ENCODE data around the gene WNT1.

Gene WNT1

DNA sequence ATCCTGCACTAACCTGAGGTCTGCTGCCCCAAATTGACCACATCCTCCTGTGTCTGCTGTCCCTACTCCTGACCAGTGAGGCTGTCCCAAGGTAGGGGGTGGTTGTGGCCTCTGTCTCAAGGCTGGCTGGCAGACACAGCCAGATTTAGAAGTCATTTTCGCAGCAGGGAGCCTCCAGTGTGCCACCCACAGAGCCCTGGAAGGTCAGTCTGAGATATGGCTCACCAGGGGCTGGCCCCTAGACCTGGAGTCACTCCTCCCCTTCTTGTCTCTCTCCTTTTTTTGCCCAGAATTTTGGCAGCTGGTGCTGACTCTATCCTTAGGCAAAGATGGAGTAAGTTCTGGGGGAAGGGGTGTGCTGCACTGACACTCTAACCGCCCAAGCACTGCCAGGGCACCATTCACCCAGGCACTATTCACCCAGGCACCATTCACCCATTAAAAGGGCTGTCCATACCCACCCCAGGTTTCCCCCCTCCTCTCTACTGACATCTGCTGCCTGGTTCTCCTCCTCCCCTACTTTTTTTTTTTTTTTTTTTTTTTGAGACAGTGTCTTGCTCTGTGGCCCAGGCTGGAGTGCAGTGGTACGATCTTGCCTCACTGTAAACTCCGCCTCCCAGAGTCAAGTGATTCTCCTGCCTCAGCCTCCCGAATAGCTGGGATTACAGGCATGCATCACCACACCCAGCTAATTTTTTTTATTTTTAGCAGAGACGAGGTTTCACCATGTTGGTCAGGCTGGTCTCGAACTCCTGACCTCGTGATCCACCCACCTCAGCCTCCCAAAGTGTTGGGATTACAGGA lies 13.3 kb downstream of the WNT1 start:
- H3K36me3 ChIP-seq (replicated peaks): no peaks in the 10 kb centered on the region
- H3K27ac ChIP-seq: no peak overlapping the region
- no peak for DNase-seq
- peaks cover 21% of the 10 kb centered on the region for H3K27me3 ChIP-seq (replicated peaks)
- in situ Hi-C loops (cut with HindIII; ENCODE audit: low pct_ligation_motif_present, low sequenced_read_pairs): no loop called here
- TF ChIP-seq, protein P1, sequence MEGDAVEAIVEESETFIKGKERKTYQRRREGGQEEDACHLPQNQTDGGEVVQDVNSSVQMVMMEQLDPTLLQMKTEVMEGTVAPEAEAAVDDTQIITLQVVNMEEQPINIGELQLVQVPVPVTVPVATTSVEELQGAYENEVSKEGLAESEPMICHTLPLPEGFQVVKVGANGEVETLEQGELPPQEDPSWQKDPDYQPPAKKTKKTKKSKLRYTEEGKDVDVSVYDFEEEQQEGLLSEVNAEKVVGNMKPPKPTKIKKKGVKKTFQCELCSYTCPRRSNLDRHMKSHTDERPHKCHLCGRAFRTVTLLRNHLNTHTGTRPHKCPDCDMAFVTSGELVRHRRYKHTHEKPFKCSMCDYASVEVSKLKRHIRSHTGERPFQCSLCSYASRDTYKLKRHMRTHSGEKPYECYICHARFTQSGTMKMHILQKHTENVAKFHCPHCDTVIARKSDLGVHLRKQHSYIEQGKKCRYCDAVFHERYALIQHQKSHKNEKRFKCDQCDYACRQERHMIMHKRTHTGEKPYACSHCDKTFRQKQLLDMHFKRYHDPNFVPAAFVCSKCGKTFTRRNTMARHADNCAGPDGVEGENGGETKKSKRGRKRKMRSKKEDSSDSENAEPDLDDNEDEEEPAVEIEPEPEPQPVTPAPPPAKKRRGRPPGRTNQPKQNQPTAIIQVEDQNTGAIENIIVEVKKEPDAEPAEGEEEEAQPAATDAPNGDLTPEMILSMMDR (IDR thresholded peaks at IDR 0.05; ENCODE audit: low read depth, low read length, missing control alignments): no peak
- H3K4me3 ChIP-seq (ENCODE audit: low read depth, low read length): no peak overlapping the region

DNA sequence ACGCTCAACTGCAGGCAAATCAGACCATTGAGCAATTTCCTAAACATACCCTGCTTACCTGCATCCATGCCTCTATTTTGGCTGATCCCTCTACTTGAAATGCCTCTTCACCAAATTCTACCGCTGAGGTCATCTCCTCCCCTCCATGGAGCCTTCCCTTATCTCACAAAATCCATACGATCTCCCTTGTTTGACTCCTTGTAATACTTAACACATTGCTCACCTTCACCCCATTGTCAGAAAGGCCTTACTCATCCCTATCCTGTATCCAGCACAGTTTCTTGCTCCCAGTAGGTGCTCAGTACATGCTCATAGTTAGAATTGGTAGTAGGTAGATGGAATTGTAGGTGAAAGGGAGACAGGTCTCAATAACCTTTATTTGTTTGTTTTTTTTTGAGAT lies 15.7 kb downstream of the WNT1 start:
- H3K27me3 ChIP-seq (replicated peaks): peaks cover 11% of the 10 kb centered on the region
- no peak overlapping the region for H3K27ac ChIP-seq
- in situ Hi-C loops (cut with HindIII; ENCODE audit: low pct_ligation_motif_present, low sequenced_read_pairs): no loop called here
- no peaks in the 10 kb centered on the region for H3K36me3 ChIP-seq (replicated peaks)
- H3K4me3 ChIP-seq (ENCODE audit: low read depth, low read length): no peak overlapping the region
- TF ChIP-seq, protein P1 (IDR thresholded peaks at IDR 0.05; ENCODE audit: low read depth, low read length, missing control alignments): no peak
- DNase-seq: no peak

DNA sequence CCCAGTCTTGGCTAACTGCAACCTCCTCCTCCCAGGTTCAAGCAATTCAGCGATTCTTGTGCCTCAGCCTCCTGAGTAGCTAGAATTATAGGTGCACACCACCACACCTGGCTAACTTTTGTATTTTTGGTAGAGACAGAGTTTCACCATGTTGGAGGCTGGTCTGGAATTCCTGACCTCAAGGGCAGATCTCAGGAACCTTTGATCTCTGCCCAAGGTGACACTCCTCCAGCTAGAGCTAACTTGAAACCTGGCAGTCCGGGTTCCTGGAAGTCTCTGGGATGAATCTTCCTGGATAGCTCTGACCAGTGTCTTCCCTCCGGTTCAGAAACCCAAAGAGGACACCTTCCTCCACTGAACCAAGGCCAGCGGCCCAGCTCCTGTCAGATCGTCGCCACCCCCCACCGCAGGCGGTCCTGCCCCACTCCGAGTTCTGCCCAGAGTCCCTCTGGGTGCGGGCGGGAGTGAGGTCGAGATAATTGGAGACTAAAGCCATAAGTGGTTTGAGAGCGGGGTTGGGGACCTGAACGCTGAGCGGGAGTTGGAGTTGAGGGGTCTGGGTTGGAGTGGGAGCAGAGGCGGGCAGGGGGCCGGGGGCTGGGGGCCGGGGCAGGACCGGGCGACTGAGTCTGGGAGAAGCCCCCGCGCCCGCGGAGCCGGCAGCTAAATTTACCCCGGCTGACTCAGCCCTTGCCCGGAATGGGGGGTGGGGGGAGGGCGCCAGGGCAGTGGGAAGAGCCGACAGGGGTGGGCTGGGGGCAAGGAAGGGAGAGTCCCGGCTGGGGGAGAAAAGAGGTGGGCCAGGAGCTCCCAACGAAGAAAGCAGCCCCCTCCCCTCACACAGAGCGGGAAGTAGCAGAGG lies 16.3 kb downstream of the WNT1 start:
- no peak for DNase-seq
- H3K27me3 ChIP-seq (replicated peaks): peaks cover 6% of the 10 kb centered on the region
- no peak overlapping the region for H3K4me3 ChIP-seq (ENCODE audit: low read depth, low read length)
- in situ Hi-C loops (cut with HindIII; ENCODE audit: low pct_ligation_motif_present, low sequenced_read_pairs): no loop called here
- TF ChIP-seq, protein P1 (IDR thresholded peaks at IDR 0.05; ENCODE audit: low read depth, low read length, missing control alignments): no peak
- H3K36me3 ChIP-seq (replicated peaks): no peaks in the 10 kb centered on the region
- no peak overlapping the region for H3K27ac ChIP-seq

DNA sequence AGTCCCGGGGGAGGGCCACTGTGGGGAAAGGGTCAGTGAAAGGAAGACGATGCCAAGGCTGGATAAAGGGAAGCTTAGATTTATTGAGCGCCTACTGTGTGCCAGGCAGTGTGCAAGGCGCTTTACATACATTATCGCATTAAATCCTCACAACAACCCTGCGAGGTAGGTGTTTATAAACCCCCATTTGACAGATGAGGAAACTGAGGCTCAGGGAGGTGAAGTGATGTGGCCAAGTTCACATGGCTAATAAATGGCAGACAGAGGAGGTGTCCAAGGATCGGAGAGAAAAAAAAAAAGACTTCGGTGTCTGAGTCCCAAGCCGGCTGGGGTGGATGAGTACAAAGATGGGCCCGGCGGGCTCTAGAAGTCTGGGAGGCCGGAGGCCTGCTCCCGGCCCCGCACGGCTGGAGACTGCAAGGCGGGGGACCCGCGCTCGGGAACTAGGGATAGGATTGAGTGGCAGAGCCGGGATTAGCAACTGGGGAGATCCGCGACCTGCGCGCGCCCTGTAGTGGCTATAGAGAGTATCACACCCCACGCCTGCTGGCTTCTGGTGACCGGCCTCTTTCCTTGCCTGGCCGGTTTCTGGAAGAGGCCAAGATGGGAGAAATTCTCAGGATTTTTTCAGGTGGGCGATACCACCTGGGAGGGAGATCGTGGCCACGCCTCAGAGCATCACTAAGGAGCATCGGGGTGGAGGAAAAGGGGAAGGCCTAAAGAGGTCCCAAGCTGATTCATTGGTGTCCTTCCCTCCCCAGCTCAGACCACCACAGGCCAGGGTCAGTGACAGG lies 17.2 kb downstream of the WNT1 start:
- H3K4me3 ChIP-seq (ENCODE audit: low read depth, low read length): peak overlapping the region; percentile 5

More for the DNA sequence above, 17.2 kb downstream of the WNT1 start:
- H3K36me3 ChIP-seq (replicated peaks): no peaks in the 10 kb centered on the region
- TF ChIP-seq, protein P1 (IDR thresholded peaks at IDR 0.05; ENCODE audit: low read depth, low read length, missing control alignments): peak; percentile 87
- peaks cover 6% of the 10 kb centered on the region for H3K27me3 ChIP-seq (replicated peaks)
- in situ Hi-C loops (cut with HindIII; ENCODE audit: low pct_ligation_motif_present, low sequenced_read_pairs): no loop called here
- peak; percentile 78 for DNase-seq
- H3K27ac ChIP-seq: no peak overlapping the region
